Middle frontal gyrus (tissue), 1 donor: Measurements from ENCODE around the gene TIMD4.
"Not testable (repeated sequence)": the region's sequence is repeated elsewhere in the genome, so short reads cannot be mapped to it uniquely, and the experiment has no call there.

Experiments used
- DNase-seq: peaks from one replicate; pipeline ENCODE4 v3.0.0-alpha.2; 2015; ENCODE audit warnings: low spot score; ENCODE audit errors: extremely low spot score

The TIMD4 gene

GRCh38 chr5:156963125-156963524 lies at the start of gene TIMD4:
Gene TIMD4 (minus strand): TSS chr5:156963226. CDS start chr5:156963198, 28 bp downstream.
- no peak for DNase-seq

- DNase-seq: no peak
Measured at GRCh38 chr5:157006262-157006661, 43.2 kb upstream of the TIMD4 start.

- no peak for DNase-seq
Measured at GRCh38 chr5:157004893-157005551, 42.0 kb upstream of the TIMD4 start.

GRCh38 chr5:156991714-156992113 lies 28.7 kb upstream of the TIMD4 start:
- no peak for DNase-seq

GRCh38 chr5:156984064-156984463 lies 21.0 kb upstream of the TIMD4 start:
- no peak for DNase-seq

GRCh38 chr5:156981481-156981880 lies 18.5 kb upstream of the TIMD4 start:
- no peak for DNase-seq

GRCh38 chr5:156974328-156974727 lies 11.3 kb upstream of the TIMD4 start:
- DNase-seq: no peak

- DNase-seq: no peak
Measured at GRCh38 chr5:156971848-156972525, 9.0 kb upstream of the TIMD4 start.

GRCh38 chr5:156971415-156971814 lies 8.4 kb upstream of the TIMD4 start:
- no peak for DNase-seq

- not testable (repeated sequence) for DNase-seq
Measured at GRCh38 chr5:156967386-156967785, 4.4 kb upstream of the TIMD4 start.

- no peak for DNase-seq
Measured at GRCh38 chr5:156956321-156956720, 6.7 kb downstream of the TIMD4 start.

- no peak for DNase-seq
Measured at GRCh38 chr5:156951359-156951758, 11.7 kb downstream of the TIMD4 start.

- no peak for DNase-seq
Measured at GRCh38 chr5:156950716-156951115, 12.3 kb downstream of the TIMD4 start.

GRCh38 chr5:156949424-156949823 lies 13.6 kb downstream of the TIMD4 start:
- no peak for DNase-seq

- DNase-seq: no peak
Measured at GRCh38 chr5:156947925-156948324, 15.1 kb downstream of the TIMD4 start.

GRCh38 chr5:156942064-156942463 lies 21.0 kb downstream of the TIMD4 start:
- DNase-seq: no peak

- DNase-seq: not testable (repeated sequence)
Measured at GRCh38 chr5:156940462-156940861, 22.6 kb downstream of the TIMD4 start.

- no peak for DNase-seq
Measured at GRCh38 chr5:156936972-156937371, 26.1 kb downstream of the TIMD4 start.

- peak; percentile 9 for DNase-seq
Measured at GRCh38 chr5:156934450-156935211, 28.4 kb downstream of the TIMD4 start.

GRCh38 chr5:156929366-156929948 lies 33.6 kb downstream of the TIMD4 start:
- DNase-seq: no peak

- DNase-seq: no peak
Measured at GRCh38 chr5:156927545-156927944, 35.5 kb downstream of the TIMD4 start.

- DNase-seq: not testable (repeated sequence)
Measured at GRCh38 chr5:156925767-156926166, 37.3 kb downstream of the TIMD4 start.
